Measurements from ENCODE around the gene CDC20.
A peak's percentile ranks its signal among the peaks of the same experiment; 100 is the strongest.

The CDC20 gene

GRCh38 chr1:43354471-43354870 lies 4.3 kb upstream of the CDC20 start:
- no peak for DNase-seq (ENCODE audit: extremely low read depth, low read depth)
- H3K4me3 ChIP-seq (replicated peaks; ENCODE audit: low read depth, low read length) = no peak overlapping the region
- no peak for TF ChIP-seq CTCF (IDR thresholded peaks at IDR 0.05; ENCODE audit: low read depth, low read length, missing control alignments)

DNA sequence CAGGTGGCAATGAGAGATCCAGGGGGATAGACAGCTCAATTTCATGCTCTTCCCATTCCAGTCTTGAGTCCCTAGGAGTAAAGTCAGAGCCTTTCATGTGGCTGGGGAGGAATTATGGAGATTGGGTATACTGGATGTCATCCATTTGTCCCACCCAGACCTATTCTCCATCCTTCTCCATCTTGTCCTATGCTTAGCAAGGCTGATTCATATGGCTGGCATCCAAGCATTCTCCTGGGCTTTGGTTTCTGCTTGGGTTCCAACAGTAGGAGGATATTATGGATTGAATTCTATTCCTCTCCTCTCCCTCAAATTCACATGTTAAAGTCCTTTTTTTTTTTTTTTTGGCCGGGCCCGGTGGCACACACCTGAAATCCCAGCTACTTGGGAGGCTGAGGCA lies 3.8 kb upstream of the CDC20 start:
- H3K4me3 ChIP-seq (replicated peaks; ENCODE audit: low read depth, low read length) = no peak overlapping the region
- no peak for DNase-seq (ENCODE audit: extremely low read depth, low read depth)
- no peak for TF ChIP-seq CTCF (IDR thresholded peaks at IDR 0.05; ENCODE audit: low read depth, low read length, missing control alignments)

DNA sequence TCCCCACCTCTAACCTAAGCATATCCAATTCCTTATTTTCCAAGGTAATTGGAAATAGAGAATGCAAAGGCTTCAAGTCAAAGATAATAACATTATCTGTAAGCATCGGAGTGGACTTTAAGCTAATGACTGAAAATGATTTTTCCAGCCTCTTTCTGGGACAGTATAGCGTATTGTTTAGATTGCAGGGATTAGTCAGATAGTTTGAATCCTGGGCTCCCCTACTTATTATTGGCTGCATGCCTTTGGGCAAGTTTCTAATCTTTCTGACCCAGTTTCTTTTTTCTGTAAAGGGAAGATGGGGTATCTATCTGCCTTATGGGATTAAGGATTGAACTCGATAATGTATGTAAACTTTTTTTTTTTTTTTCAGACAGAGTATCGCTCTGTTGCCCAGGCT lies 1.5 kb upstream of the CDC20 start:
- no peak for TF ChIP-seq CTCF (IDR thresholded peaks at IDR 0.05; ENCODE audit: low read depth, low read length, missing control alignments)
- DNase-seq (ENCODE audit: extremely low read depth, low read depth) = no peak
- no peak overlapping the region for H3K4me3 ChIP-seq (replicated peaks; ENCODE audit: low read depth, low read length)

DNA sequence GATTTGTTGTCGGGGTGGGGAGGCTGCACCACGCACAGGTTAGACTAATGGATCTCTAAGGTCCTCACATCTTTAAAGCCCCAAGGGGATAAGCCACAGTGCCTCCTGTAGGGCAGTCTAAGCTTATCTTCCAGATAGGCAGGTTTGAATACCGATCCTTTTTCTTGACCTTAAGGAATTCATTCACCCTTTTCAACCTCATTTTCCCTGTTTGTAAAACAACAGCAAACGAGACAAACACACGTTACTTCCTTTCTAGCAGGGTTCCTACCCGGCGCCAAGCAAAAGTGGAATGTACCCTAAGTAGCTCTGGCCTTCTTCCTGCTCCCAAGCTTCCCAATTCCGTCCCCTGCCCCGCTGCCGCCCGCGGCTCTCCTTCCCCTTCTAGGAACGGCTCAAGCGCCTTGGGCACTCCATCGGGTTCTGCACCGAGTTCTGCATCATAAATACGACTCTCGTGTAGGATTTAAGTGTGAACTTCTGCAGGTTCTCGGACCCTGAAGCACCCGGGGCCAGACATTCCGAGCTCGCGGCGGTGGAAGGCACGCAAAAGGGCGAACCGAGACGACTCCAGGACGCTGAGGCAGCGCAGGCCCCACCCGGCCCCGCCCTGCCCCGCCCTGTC lies 548 bp upstream of the CDC20 start:
- TF ChIP-seq CTCF (IDR thresholded peaks at IDR 0.05; ENCODE audit: low read depth, low read length, missing control alignments) = peak; percentile 60
- DNase-seq (ENCODE audit: extremely low read depth, low read depth) = peak; percentile 42
- H3K4me3 ChIP-seq (replicated peaks; ENCODE audit: low read depth, low read length) = peak overlapping the region; percentile 87

GRCh38 chr1:43359696-43360095 lies 915 bp downstream of the CDC20 start:
- TF ChIP-seq CTCF (IDR thresholded peaks at IDR 0.05; ENCODE audit: low read depth, low read length, missing control alignments) = no peak
- no peak for DNase-seq (ENCODE audit: extremely low read depth, low read depth)
- H3K4me3 ChIP-seq (replicated peaks; ENCODE audit: low read depth, low read length) = peak overlapping the region; percentile 87

GRCh38 chr1:43360616-43361015 lies 1.8 kb downstream of the CDC20 start:
- TF ChIP-seq CTCF (IDR thresholded peaks at IDR 0.05; ENCODE audit: low read depth, low read length, missing control alignments) = no peak
- peak overlapping the region; percentile 87 for H3K4me3 ChIP-seq (replicated peaks; ENCODE audit: low read depth, low read length)
- no peak for DNase-seq (ENCODE audit: extremely low read depth, low read depth)

Measured in HFF-Myc (cell line).